Thoracic aorta (tissue), 2 donors: ENCODE data around the gene PLCL2. TPM values are rescaled to one million over a fixed set of nuclear protein-coding genes. Genes with fewer than 3 reads are reported as not detected.
"Not testable (repeated sequence)": the region's sequence is repeated elsewhere in the genome, so short reads cannot be mapped to it uniquely, and the experiment has no call there.

Experiments used
- ATAC-seq: fragments of 150-250 bp; one replicate; pipeline ENCODE4 v1.8.0; 2017; ENCODE audit warnings: low read depth; ENCODE audit not compliant: insufficient number of reproducible peaks, low FRiP score
- DNase-seq: peaks from one replicate; pipeline ENCODE4 v3.0.0-alpha.2; 2020; ENCODE audit warnings: low spot score
- H3K27ac ChIP-seq, 2 donors: fragments of 200-600 bp; sonication (generic); 1 replicate in 1 of 2; 2 replicates in 1 of 2; pipeline ENCODE4 v1.5.1; 2016; ENCODE audit warnings: mild to moderate bottlenecking in 2 of 2, moderate library complexity in 2 of 2
- H3K27me3 ChIP-seq: fragments of 200-600 bp; sonication (generic); replicated peaks from 2 replicates; pipeline ENCODE4 v1.6.0; 2016; ENCODE audit warnings: mild to moderate bottlenecking; ENCODE audit not compliant: insufficient read depth
- H3K36me3 ChIP-seq: fragments of 200-600 bp; sonication (generic); one replicate; pipeline ENCODE4 v1.5.1; 2016
- H3K4me1 ChIP-seq, 2 donors: fragments of 200-600 bp; sonication (generic); 1 replicate in 1 of 2; 2 replicates in 1 of 2; pipeline versions ENCODE4 v1.5.1 to v1.6.0; 2016; ENCODE audit warnings: low read depth in 2 of 2, mild to moderate bottlenecking in 1 of 2; ENCODE audit not compliant: control insufficient read depth in 1 of 2
- H3K4me3 ChIP-seq: fragments of 200-600 bp; sonication (generic); 2 replicates; pipeline ENCODE4 v1.5.1; 2016; ENCODE audit warnings: mild to moderate bottlenecking
- H3K9me3 ChIP-seq: fragments of 200-600 bp; sonication (generic); 2 replicates; pipeline ENCODE4 v1.5.1; 2016
- total RNA-seq, 2 donors: library from RNA; depleted of rRNA; stranded (reverse); fragments of >200 nt; gene quantifications; one replicate each; pipeline versions ENCODE4 v1.1.0 to v1.2.3, GENCODE V29; 2016
- TF ChIP-seq, protein P1 (sequence below): fragments of 200-600 bp; sonication (generic); IDR thresholded peaks from one replicate; pipeline ENCODE4 v1.5.1; 2019; ENCODE audit warnings: antibody characterized with exemption

Gene PLCL2
- total RNA-seq, 2 donors from 2014 or later: 6.9 to 17.1 TPM

DNA sequence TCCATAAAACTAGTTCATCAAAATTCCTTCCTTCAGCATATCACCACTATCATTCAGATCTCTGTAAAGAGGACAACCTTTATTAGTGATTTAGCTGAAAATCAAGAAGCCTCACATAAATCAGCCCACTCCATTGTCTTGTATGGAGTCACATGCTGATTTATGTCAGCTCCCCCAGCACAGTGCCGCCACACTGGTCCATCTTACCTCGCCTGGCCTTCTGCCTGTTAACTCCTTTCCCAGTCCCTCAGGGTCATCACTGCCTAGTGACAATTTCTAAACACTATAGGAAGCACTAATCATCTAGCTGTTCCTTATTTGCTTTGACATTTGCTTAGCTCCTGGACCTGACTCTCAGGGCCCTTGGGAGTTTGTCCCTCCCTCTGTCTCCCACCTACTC lies 75.4 kb downstream of the PLCL2 start:
- Histone ChIP-seq H3K36me3 (no peaks in the 10 kb centered on the region), H3K4me3 (no peak overlapping the region), H3K4me1 (no peaks in the 10 kb centered on the region), H3K27me3 (no peaks in the 10 kb centered on the region), H3K9me3 (no peaks in the 10 kb centered on the region), H3K27ac (no peak overlapping the region)
- ATAC-seq (no peak), DNase-seq (no peak)
- TF ChIP-seq, protein P1, sequence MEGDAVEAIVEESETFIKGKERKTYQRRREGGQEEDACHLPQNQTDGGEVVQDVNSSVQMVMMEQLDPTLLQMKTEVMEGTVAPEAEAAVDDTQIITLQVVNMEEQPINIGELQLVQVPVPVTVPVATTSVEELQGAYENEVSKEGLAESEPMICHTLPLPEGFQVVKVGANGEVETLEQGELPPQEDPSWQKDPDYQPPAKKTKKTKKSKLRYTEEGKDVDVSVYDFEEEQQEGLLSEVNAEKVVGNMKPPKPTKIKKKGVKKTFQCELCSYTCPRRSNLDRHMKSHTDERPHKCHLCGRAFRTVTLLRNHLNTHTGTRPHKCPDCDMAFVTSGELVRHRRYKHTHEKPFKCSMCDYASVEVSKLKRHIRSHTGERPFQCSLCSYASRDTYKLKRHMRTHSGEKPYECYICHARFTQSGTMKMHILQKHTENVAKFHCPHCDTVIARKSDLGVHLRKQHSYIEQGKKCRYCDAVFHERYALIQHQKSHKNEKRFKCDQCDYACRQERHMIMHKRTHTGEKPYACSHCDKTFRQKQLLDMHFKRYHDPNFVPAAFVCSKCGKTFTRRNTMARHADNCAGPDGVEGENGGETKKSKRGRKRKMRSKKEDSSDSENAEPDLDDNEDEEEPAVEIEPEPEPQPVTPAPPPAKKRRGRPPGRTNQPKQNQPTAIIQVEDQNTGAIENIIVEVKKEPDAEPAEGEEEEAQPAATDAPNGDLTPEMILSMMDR: no peak

DNA sequence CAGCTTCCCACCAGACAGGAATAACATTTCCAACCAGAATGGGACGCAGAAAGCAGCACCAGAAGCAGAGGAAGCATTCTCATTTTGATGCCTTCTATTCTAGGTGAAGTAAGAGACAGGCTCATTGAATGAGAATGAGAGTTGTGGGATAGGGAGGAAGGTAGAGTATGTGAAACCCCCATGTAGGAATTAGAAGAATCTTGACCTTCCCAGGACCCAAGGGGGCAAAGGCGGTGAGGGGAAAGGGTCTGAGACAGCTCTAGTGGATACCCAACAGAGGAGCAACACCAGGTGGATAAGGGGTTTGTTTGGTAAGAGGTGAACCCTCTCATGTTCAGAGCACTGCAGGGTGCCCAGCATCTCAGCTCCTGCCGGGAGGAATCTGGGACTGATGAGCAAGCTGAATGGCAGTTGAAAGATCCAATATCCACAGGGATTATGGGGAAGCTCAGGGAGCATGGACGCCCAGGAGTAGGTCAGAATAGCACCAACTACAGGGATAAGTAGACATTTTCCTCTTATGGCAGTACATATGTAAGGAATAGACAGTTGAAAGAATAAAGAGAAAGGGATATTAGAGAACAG lies 77.0 kb downstream of the PLCL2 start:
- Histone ChIP-seq H3K36me3 (no peaks in the 10 kb centered on the region), H3K9me3 (no peaks in the 10 kb centered on the region), H3K27me3 (no peaks in the 10 kb centered on the region), H3K4me3 (no peak overlapping the region), H3K27ac (no peak overlapping the region), H3K4me1 (no peaks in the 10 kb centered on the region)
- ATAC-seq: no peak
- no peak for DNase-seq
- TF ChIP-seq, protein P1: no peak

DNA sequence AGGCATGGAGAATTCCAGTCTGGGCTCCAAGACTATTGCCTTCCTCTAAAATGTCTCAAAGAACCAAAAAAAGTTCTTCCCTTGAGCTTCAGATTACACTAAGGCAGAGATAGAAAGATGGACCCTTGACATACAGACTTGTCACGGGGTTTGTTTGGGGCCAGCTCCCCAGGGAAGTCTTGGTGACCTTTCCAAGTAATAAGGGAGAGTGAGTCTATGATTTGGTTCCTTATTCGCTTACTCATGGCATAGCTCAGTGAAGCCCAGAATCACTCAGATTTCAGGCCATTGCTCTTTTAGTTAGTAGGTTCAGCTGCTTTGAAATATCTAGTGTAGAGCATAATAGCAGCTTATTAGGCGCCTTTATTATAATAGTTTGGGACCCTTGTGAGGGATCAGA lies 90.3 kb downstream of the PLCL2 start:
- Histone ChIP-seq H3K27me3 (no peaks in the 10 kb centered on the region), H3K27ac (no peak overlapping the region), H3K9me3 (no peaks in the 10 kb centered on the region), H3K36me3 (no peaks in the 10 kb centered on the region), H3K4me3 (no peak overlapping the region), H3K4me1 (peaks cover 0 to 9% of the 10 kb centered on the region in 2 donors)
- TF ChIP-seq, protein P1: no peak
- ATAC-seq (no peak), DNase-seq (no peak)

DNA sequence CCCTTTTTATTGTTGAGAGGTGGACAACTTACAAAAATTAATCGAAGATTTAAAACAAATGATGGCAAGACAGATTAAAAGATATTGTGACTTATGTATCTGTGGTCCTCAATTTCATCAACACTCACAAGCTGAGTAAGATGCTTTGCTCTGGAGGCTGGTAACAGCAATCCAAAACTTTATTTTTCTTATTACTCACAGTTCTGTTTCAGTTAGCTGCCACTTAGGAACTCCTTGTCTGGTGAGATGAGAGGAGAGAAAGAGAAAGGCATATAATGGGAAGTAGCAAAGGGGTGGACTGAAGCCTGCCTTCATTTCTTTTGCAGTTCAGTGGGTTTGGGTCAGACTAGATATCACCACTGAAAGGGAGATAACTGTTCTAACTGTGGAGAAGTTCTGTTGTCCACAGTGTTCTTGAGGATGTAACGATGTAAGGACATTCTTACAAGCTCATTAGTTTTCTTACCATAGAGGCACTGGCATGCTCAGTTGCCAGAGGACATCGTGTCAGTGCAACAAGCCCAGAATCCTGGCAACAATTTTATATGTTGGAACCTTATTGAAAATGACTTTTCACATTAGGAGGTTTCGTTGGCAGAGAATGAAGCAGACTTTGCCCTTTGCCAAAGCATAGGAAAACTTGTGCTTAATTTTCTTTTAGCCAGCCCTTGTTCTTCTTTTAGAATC lies 93.6 kb downstream of the PLCL2 start:
- H3K4me1 ChIP-seq: peaks cover 0 to 9% of the 10 kb centered on the region in 2 donors
- H3K36me3 ChIP-seq: no peaks in the 10 kb centered on the region
- DNase-seq: no peak
- H3K27ac ChIP-seq: peak overlapping the region; percentile 24 to 59
- H3K9me3 ChIP-seq: no peaks in the 10 kb centered on the region
- peak overlapping the region; percentile 62 for H3K4me3 ChIP-seq
- H3K27me3 ChIP-seq: no peaks in the 10 kb centered on the region
- TF ChIP-seq, protein P1: no peak
- peak; percentile 45 for ATAC-seq

DNA sequence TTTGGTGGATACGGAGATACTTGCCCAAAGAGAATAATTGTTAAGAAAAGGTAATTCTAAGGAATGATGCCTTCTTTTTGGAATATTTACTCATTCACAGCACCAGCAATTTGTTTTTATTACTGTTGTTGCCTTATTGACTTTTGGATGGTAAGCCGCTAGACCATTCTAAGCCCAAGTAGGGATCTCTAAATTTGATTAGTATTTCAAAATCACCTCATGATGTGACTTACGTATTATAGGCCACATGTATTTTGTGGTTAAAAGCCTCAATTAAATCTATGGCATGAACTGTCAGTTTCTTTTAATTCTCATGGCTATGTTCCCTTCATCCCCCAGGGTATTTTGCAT lies 94.1 kb downstream of the PLCL2 start:
- peak overlapping the region; percentile 62 for H3K4me3 ChIP-seq
- H3K27me3 ChIP-seq: no peaks in the 10 kb centered on the region
- H3K4me1 ChIP-seq: peaks cover 0 to 9% of the 10 kb centered on the region in 2 donors
- H3K36me3 ChIP-seq: no peaks in the 10 kb centered on the region
- H3K27ac ChIP-seq: peak overlapping the region; percentile 24 to 59
- no peak for DNase-seq
- TF ChIP-seq, protein P1: no peak
- ATAC-seq: no peak
- H3K9me3 ChIP-seq: no peaks in the 10 kb centered on the region

DNA sequence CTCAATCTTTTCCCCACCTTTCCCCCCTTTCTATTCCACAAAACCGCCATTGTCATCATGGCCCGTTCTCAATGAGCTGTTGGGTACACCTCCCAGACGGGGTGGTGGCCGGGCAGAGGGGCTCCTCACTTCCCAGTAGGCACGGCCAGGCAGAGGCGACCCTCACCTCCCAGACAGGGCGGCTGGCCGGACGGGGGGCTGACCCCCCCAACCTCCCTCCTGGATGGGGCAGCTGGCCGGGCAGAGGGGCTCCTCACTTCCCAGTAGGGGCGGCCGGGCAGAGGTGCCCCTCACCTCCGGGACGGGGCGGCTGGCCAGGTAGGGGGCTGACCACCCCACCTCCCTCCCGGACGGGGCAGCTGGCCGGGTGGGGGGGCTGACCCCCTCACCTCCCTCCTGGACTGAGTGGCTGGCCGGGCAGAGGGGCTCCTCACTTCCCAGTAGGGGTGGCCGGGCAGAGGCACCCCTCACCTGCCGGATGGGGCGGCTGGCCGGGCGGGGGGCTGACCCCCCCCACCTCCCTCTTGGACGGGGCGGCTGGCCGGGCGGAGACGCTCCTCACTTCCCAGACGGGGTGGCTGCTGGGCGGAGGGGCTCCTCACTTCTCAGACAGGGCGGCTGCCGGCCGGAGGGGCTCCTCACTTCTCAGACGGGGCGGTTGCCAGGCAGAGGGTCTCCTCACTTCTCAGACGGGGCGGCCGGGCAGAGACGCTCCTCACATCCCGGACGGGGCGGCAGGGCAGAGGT lies 95.2 kb downstream of the PLCL2 start:
- H3K27me3 ChIP-seq, H3K27ac ChIP-seq, H3K4me3 ChIP-seq, H3K4me1 ChIP-seq, ATAC-seq, DNase-seq, H3K9me3 ChIP-seq, H3K36me3 ChIP-seq: not testable (repeated sequence)

DNA sequence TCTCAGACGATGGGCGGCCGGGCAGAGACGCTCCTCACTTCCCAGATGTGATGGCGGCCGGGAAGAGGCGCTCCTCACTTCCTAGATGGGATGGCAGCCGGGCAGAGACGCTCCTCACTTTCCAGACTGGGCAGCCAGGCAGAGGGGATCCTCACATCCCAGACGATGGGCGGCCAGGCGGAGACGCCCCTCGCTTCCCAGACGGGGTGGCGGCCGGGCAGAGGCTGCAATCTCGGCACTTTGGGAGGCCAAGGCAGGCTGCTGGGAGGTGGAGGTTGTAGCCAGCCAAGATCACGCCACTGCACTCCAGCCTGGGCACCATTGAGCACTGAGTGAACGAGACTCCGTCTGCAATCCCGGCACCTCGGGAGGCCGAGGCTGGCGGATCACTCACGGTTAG lies 95.8 kb downstream of the PLCL2 start:
- not testable (repeated sequence) for H3K27ac ChIP-seq, H3K4me1 ChIP-seq, H3K9me3 ChIP-seq, DNase-seq, H3K27me3 ChIP-seq, H3K36me3 ChIP-seq, ATAC-seq, H3K4me3 ChIP-seq
